SW 1271 (cell line): ENCODE data around the gene UHRF2.
"Not testable (repeated sequence)": the region's sequence is repeated elsewhere in the genome, so short reads cannot be mapped to it uniquely, and the experiment has no call there.

ENCODE experiments used
- DNase-seq, 2 experiments: peaks; one replicate each; lab custom pipeline; 2025; lab: John Stamatoyannopoulos, UW

The UHRF2 gene

DNA sequence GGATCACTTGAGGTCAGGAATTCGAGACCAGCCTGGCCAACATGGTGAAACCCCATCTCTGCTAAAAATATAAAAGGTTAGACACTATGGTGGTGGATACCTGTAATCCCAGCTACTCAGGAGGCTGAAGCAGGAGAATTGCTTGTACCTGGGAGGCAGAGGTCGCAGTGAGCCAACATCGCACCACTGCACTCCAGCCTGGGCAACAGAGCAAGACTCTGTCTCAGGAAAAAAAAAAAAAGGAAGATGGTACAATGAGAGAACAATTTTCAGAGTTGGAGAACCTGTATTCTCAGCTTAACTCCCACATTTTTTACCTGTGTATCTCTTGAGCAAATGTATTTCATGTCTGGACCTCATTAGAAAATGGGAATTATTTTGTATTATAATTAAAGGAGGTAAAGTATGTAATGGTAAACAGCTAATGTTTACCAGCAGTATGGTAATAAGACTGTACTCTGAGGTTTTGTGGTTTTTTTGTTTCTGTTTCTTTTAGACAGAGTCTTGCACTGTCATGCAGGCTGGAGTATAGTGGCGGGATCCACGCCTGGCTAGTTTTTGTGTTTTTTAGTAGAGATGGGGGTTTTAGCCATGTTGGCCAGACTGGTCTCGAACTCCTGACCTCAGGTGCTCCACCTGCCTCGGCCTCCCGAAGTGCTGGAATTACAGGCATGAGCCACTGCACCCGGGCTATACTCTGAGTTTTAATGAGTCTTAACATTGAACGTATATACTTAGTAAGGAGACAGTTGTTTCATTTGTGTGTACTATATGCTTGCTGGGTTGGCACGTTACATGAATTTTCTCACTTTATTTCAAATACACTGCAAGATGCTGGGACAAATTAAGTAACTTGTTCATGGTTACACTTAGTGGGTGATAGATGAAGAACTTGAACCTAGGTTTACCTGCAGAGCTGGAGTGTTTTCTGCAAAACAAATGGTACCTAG lies 16.2 kb downstream of the UHRF2 start:
- no peak for DNase-seq

DNA sequence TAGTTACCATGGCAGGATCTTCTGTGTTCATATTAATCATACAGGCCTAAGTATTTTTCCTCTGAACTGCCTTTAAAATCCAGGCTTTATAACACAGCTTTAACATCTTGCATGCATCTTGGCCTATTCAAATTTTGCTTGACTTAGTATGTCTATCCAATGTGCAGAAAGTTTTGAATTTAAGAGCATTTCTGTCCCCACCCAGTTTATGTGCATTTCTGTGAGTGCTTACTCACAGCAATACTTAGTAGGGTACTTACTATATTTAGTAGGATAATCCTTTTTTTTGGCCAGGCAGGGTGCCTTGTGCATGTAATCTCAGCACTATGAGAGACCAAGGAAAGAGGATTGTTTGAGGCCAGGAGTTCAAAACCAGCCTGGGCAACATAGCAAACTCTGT lies 18.0 kb downstream of the UHRF2 start:
- DNase-seq, result no peak

DNA sequence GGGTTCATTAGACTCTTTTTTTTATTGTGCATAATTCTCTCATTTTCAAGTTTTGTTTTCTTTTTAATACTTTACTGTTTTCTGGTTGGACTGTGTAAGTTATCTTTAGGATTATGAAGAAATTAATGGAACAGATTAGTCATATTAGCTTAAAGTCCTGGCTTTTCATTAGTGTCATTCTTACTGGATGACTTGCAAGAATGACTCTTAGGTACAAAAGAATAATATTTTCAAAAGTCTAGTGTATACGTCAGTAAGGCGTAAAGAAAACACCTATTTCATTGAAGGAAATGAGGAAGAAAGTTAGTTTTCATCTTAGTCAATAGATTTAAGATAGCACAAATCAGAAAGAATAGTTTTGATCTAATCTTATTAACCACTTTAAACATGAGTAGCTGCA lies 20.4 kb downstream of the UHRF2 start:
- DNase-seq, result no peak

DNA sequence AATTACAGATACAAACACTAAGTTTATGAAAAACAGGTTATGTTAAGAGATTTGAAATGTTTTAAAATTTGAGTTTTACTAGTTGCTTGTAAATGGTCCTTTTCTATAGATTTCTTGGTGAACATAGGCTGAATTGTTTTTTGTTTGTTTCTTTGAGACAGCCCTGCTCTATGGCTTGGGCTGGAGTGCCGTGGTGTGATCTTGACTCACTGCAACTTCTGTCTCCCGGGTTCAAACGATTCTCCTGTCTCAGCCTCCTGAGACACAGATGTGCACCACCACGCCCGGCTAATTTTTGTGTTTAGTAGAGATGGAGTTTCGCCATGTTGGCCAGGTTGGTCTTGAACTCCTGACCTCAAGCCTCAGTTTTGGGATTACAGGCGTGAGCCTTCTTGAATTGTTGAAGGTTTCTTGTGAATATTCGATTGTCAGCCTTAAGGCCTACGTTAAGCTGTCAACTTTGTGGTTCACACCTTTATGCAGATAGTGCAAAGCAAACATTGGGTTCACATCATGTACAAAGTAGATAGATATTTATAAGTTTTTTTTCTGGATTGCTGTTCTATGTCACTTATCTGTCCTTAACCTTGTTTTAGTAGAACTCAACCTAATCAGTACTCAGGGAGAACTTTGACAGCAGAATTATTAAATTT lies 26.2 kb downstream of the UHRF2 start:
- no peak for DNase-seq

DNA sequence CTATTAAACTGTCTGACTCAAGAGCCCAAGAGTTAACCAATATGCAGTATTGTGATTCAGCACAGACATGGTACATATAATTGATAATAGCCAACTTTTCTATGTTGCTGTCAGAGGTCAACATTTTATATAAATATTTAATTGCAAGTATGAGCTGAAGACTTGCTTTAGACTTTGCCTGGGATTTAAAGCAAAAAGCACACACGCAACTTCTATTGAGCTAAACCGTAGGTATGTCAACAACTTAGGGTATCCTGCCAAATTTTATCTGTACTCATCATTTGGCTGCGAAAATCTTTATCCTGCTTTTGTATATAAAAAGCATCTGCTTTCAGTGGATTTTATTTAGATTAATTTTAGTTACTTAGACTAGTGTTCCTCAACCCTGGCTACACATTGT lies 27.4 kb downstream of the UHRF2 start:
- no peak for DNase-seq

DNA sequence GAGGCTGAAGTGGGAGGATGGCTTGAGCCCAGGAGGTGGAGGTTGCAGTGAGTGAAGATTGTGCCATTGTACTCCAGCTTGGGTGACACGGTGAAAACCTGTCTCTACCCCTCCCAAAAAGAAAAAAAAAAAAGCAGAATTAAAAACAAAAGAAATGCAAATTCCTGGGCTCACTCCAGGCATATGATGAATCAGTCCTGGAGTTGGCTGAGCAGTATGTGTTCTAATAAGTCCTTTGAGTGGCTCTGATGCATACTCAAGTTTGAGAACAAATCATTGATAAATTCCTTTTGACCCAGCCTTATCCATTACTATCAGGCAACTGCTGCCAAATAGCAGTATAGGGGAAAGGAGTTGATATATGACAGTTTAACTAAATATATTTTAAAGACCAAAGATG lies 28.3 kb downstream of the UHRF2 start:
- DNase-seq, result no peak

DNA sequence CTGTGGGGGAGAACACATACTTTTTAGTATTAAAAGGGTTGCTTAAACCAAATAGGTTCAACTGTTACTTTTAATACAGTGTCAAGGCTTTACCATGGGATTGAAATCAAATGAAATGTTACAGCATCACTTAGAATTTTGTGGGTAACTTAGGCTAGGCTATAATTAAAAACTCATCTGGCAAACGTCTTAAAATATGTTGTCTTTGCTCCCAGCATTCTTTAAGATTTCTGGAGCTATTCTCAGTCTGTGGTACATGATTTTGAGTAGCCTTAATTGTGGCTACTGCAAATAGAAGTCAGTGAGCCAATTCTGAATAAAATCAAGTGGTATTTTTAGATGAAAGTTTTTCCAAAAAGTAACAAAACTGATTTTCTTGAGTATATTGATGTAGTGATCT lies 30.7 kb downstream of the UHRF2 start:
- DNase-seq, result no peak

DNA sequence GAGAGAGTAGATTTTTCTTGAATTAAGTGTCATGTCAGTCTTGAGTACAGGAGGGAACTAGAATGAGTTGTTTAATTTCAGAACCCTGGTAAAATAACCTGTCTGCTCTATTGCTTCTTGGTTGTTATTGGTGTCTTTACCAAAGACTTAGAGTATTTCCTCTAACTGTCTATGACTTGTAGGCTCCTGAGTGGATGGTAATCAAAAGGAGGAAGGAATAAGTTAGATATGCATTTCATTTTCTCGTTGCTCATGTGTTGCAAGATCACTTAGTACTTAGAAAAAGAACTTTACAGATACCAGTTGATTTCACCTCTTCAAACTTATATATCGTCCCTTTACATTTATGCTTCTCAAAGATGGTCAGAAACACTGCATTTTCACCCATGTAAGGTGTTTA lies 31.1 kb downstream of the UHRF2 start:
- no peak for DNase-seq

DNA sequence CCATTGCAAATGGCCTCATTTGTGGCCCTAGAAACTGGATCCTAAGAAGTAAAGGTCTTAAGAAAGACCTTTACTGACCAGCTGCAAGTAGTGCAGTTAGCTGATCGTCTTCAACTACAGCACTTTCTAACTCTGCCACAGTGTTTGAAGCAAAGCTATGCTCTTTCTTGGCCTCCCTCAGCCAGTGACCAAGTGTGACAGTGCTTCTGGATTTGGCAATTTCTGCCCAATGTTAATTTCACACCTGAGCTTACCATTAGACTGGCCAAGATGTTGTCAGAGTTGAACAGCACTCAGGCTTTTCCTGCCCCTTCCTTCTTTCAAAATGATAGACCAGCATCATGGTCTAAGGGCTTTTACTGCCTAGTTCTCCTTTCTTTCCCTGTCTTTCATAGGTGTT lies 36.1 kb downstream of the UHRF2 start:
- no peak for DNase-seq

DNA sequence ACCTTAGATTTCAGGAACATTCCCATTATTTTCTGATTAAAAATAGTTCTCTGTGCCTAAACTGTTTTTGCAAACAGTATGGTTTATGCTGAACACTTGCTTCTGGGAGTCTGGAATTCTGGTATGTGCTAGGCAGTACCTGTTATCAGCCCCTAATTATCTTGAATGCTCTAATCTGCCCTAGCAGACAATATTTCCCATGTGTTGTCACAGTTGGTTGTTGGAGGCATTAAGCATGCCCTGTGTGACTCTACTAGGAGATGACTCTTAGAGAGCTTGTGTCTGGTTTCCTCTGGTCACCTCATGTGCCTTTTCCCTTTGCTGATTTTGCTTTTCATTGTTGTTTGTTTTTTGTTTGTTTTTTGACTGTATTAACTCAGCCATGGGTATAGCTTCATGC lies 36.6 kb downstream of the UHRF2 start:
- DNase-seq, result no peak

DNA sequence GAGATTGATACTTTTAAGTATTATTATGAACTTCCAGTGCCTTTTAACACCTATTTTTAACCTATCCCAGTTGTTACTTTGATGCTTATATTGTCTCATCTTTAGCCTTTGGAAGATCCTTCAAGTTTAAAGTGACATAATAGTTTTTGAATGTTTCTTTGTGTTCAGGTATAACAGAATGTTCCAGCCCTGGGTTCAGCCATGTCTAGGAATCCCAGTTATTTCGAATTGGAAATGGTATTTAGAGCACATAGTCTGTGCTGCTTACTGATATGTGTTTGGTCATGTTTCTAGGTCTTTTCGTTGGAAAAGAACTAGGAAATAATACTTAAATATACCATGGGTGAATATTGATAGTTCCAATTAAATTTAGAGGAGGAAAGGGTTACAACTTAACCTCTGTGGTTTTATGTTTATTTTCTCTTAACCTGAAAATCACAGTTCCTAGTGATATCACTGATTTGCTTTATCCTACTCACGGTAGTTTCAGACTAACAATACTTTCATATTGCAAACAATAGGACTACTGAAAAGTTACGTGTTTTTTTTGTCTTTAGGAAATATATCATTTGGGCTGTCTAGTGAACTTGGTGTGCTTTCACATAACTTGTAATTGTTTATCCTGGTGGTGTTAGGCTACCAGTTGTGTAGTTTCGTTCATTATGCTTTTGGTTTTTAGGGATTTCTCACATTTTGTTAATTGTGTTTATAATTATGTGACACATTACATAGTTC lies 37.8 kb downstream of the UHRF2 start:
- no peak for DNase-seq

DNA sequence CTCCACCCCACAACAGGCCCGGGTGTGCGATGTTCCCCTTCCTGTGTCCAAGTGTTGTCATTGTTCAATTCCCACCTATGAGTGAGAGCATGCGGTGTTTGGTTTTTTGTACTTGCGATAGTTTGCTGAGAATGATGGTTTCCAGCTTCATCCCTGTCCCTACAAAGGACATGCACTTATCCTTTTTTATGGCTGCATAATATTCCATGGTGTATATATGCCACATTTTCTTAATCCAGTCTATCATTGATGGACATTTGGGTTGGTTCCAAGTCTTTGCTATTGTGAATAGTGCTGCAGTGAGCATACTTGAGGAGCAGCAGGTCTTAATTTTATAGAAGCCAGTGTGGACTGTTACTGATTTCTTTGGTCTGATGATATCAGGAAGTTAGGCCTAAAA lies 42.3 kb downstream of the UHRF2 start:
- not testable (repeated sequence) for DNase-seq

DNA sequence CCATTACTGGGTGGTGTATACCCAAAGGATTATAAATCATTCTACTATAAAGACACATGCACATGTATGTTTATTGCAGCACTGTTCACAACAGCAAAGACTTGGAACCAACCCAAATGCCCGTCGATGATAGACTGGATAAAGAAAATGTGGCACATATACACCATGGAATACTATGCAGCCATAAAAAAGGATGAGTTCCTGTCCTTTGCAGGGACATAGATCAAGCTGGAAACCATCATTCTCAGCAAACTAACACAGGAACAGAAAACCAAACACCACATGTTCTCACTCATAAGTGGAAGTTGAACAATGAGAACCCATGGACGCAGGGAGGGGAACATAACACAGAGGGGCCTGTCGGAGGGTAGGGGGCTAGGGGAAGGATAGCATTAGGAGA lies 45.7 kb downstream of the UHRF2 start:
- DNase-seq, result not testable (repeated sequence)

DNA sequence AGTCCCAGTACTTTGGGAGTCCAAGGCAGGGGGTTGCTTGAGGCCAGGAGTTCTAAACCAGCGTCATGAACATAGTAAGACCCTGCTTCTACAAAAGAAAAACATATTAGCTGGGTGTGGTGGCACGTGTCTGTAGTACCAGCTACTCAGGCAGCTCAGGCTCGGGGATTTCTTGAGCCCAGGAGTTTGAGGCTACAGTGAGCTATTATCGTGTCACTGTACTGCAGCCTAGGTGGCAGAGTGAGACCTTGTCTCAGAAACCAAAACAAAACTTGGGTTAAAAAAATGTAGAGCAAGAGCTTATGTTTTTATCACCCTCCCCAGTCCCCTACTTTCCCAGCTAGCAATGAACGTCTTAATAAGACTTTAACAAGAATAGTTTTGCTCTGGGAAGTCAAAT lies 46.7 kb downstream of the UHRF2 start:
- DNase-seq, result no peak

DNA sequence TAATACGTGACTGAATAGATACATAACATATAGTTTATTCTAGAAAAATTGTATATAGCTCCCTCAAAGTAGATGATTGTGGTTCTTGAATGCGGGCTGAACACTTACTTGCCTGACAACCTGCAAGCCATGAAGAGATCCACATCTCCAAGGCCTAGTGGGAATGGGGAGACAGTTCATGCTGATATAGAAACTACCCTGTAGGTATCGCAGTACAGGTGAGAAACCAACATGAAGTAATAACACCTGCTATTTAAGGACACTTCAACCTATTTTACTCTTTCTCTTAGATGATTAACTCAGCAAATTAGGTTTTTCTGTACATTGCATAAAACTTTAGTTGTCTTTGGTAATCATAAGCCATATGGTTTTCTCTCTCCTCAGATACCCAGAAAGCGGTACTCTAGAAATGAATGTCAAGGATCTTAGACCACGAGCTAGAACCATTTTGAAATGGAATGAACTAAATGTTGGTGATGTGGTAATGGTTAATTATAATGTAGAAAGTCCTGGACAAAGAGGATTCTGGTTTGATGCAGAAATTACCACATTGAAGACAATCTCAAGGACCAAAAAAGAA lies 47.3 kb downstream of the UHRF2 start:
- no peak for DNase-seq

DNA sequence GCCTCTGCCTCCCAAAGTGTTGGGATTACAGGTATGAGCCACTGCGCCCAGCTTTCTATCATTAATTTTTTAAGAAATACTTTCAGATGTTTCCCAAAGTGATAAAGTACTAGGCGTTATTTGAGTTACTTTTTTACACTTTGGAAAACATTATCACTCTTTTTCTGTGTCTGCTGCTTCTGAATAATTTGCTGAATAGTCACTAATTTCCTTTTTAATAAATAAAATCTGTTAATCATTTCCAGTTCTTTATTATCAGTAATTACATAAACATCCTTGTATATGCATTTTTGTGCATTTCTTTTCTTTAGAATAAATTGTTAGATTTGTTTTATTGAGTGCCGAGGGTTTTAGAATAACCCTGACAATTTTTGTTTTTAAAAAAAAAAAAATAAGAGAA lies 48.6 kb downstream of the UHRF2 start:
- DNase-seq, result no peak

DNA sequence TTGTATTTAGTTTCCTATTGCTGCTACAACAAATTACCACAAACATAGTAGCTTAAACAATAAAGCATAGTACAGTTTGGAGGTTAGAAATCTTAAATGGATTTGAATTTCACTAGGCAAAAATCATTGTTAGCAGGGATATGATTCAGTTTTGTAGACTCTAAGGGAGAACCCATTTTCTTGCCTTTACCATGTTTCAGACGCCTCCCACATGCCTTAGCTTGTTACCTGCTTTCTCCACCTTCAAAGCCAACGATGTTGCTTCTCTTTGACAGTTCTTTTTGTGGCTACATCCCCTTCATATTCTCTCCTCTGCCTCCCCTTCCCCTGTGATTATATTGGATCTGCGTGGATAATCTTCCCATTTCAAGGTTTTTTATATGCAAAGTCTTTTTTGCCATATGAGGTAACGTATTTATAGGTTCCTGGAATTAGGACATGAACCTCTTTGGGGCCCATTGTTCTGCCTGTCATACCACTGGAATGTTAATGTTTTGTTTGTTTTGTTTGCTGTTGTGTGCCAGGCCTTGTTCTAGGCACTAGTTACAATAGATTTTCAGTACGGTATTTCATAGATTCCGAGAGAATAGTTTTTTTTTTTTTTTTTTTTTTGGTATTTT lies 54.1 kb downstream of the UHRF2 start:
- DNase-seq, result no peak

DNA sequence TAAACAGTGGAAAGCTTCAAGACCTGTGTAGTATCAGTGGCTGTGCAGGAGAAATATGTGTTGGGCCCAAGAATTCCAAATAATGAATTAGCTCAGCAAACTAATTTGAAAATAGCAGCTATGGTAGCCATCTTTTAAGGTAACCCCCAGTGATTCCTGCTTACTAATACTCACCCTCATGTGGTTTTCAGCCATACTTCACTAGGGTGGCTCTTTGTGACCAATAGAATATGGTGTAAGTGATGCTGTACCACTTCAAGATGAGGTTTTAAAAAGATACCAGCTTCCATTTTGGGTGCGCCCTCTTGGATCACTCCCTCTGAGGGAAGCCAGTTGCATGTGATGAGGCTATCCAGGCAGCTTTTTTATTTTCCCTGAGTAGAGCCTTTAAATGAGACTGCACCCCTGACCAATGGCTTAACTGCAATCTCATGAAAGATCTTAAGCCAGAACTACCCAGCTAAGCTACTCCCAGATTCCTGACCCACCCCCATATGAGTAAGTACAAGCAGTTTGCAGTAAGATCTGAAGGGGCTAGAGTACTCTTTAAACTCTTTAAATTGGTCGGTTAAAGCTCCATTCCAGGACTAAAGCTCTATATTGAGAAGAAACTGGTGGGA lies 58.3 kb downstream of the UHRF2 start:
- DNase-seq, result no peak

DNA sequence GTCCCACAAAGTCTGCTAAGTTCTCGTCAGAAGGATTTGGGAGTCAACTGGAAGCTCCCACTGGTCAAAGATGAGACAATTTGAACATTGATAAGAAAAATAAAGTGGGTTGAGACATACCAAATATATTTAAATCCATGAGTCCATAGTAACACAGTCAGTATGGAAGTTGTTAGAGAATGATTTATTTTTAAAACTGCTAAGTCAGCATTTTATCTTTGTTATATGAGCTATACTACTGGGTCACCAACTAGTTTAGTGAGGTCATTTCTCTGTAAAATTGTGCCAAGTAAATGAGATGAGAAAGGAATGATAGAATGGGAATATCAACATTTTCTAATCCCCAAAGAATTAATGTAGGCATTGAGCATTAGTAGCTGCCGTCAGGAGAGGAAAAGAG lies 60.2 kb downstream of the UHRF2 start:
- no peak for DNase-seq

DNA sequence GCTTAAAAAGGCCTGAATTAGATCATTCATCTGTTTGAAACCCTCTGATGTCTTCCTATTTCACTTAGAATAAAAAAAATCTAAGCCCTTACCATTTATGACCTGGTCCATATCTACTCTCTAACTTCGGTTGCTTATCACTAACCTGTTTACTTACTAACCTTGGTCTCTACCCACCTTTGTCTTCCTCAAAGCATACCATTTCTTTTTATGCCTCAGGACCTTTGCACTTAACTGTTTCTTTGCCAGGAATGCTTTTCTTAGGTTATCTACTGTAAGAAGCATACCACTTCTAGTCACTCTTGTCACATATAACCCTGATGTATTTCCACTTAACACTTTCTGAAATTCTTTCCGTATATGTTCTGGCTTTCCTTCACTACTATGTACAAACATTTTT lies 67.0 kb downstream of the UHRF2 start:
- no peak for DNase-seq

DNA sequence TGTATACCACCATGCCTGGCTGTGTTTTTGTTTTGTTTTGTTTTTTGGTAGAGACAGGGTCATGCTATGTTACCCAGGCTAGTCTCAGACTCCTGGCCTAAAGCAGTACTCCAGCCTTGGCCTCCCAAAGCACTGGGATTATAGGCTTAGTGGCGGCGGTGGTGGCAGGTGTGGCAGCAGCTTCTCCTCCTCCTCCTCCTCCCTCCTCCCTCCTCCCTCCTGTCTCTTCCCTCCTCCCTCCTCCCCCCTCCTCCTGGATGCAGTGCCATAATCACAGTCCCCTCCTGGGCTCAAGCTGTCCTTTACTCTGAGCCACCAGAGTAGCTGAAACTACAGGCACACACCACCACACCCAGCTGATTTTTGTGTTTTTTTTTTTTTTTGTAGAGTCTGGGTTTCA lies 71.2 kb downstream of the UHRF2 start:
- DNase-seq, result no peak

DNA sequence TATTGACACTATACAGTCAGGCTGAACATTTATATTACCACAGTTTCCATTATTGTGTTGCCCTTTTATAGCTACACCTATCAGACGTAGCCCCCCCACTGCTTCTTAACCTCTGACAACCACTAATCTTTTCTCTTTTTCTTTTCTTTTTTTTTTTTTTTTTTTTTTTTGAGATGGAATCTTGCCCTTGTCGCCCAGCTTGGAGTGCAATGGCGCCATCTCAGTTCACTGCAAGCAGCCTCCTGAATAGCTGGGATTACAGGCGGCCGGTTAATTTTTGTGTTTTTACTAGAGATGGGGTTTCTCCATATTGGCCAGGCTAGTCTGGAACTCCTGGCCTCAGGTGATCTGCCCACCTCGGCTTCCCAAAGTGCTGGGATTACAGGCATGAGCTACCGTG lies 75.4 kb downstream of the UHRF2 start:
- DNase-seq, result no peak
